Nephron progenitor cell (in vitro differentiated cells): ENCODE measurements around the gene LCNL1.
A peak's percentile ranks its signal among the peaks of the same experiment; 100 is the strongest.

ENCODE experiments used
- DNase-seq: peaks from one replicate; pipeline ENCODE4 v3.0.0; 2021
- H3K27ac Mint-ChIP-seq: 2 replicates; pipeline ENCODE4 v1.8.0; 2021; ENCODE audit warnings: mild to moderate bottlenecking, moderate library complexity, mixed read lengths
- H3K27me3 Mint-ChIP-seq: 2 replicates; pipeline ENCODE4 v1.8.0; 2021; ENCODE audit warnings: mild to moderate bottlenecking, low read depth, mixed read lengths; ENCODE audit not compliant: poor library complexity
- H3K36me3 Mint-ChIP-seq: 2 replicates; pipeline ENCODE4 v1.8.0; 2021; ENCODE audit warnings: low read depth, mixed read lengths
- H3K4me1 Mint-ChIP-seq: 2 replicates; pipeline ENCODE4 v1.8.0; 2021; ENCODE audit warnings: mixed read lengths
- H3K4me3 Mint-ChIP-seq: 2 replicates; pipeline ENCODE4 v1.8.0; 2021; ENCODE audit warnings: mild to moderate bottlenecking, moderate library complexity, mixed read lengths
- H3K9me3 Mint-ChIP-seq: 2 replicates; pipeline ENCODE4 v1.8.0; 2021; ENCODE audit warnings: mild to moderate bottlenecking, moderate library complexity, mixed read lengths
- CTCF ChIP-seq: fragments of 200-600 bp; sonication (generic); IDR thresholded peaks from 2 replicates; pipeline ENCODE4 v1.5.0; 2021; ENCODE audit warnings: antibody characterized with exemption

The LCNL1 gene

DNA sequence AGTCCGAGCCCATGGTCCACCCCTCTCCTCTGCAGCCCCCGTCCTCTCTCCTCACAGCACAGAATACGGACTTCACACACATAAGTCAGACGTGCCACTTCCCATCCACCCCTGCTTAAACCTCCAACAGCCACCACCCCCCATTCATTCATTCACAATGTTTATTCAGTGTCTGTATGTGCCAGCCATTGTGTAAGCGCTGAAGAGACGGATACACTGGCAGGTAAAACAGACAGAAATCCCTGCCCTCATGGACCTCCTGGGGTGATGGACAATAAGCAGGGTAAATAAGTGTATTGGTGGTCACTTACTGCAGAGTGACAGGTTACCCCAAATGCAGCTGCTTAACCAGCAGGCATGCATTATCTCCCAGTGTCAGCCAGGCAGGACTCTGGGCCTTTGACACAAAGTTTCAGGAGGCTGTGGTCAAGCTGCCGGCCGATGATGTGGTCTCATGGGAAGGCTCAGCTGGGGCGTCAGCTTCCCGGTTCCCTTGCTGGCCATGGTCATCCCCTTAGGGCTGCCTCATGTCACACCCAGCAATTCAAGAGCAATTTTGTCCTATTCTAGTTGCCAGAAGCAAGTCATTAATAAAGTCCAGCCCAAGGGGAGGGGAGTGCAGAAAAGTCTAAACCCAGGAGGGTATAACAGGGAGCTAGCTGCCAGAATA lies 7.6 kb downstream of the LCNL1 start:
- Mint-ChIP-seq H3K27me3 (peaks cover 32% of the 10 kb centered on the region), H3K4me1 (peaks cover 25% of the 10 kb centered on the region)
- no peak for DNase-seq

GRCh38 chr9:136991993-136992818 lies 9.4 kb downstream of the LCNL1 start, which contains the start of gene PAXX:
Gene PAXX (plus strand): TSS chr9:136992422. CDS start chr9:136992444, 22 bp downstream.
- no peaks in the 10 kb centered on the region for H3K36me3 Mint-ChIP-seq
- DNase-seq: peak; percentile 99
- H3K27ac Mint-ChIP-seq: no peak within 1 kb of the TSS
- H3K4me3 Mint-ChIP-seq: peak within 1 kb of the TSS; percentile 80
- peaks cover 18% of the 10 kb centered on the region for H3K9me3 Mint-ChIP-seq
- TF ChIP-seq CTCF: no peak
- peaks cover 25% of the 10 kb centered on the region for H3K4me1 Mint-ChIP-seq
- H3K27me3 Mint-ChIP-seq: peaks cover 28% of the 10 kb centered on the region

More for the DNA sequence above, 7.6 kb downstream of the LCNL1 start:
- Mint-ChIP-seq H3K36me3 (no peaks in the 10 kb centered on the region), H3K4me3 (peak overlapping the region; percentile 54), H3K27ac (no peak overlapping the region), H3K9me3 (peaks cover 18% of the 10 kb centered on the region)
- TF ChIP-seq CTCF: no peak

- H3K4me3 Mint-ChIP-seq: peak overlapping the region; percentile 80
- H3K9me3 Mint-ChIP-seq: peaks cover 18% of the 10 kb centered on the region
- H3K36me3 Mint-ChIP-seq: no peaks in the 10 kb centered on the region
- H3K27ac Mint-ChIP-seq: no peak overlapping the region
- no peak for DNase-seq
- TF ChIP-seq CTCF: no peak
- H3K27me3 Mint-ChIP-seq: peaks cover 27% of the 10 kb centered on the region
- H3K4me1 Mint-ChIP-seq: peaks cover 28% of the 10 kb centered on the region
Observed at GRCh38 chr9:136992819-136993369, 10.1 kb downstream of the LCNL1 start.

- H3K27me3 Mint-ChIP-seq: peaks cover 28% of the 10 kb centered on the region
- no peak for TF ChIP-seq CTCF
- H3K36me3 Mint-ChIP-seq: no peaks in the 10 kb centered on the region
- peaks cover 21% of the 10 kb centered on the region for H3K4me1 Mint-ChIP-seq
- DNase-seq: no peak
- no peak overlapping the region for H3K27ac Mint-ChIP-seq
- peaks cover 18% of the 10 kb centered on the region for H3K9me3 Mint-ChIP-seq
- no peak overlapping the region for H3K4me3 Mint-ChIP-seq
Observed at GRCh38 chr9:136994180-136994887, 11.5 kb downstream of the LCNL1 start.

- no peak for DNase-seq
- Mint-ChIP-seq H3K36me3 (no peaks in the 10 kb centered on the region), H3K4me1 (peaks cover 16% of the 10 kb centered on the region), H3K4me3 (no peak overlapping the region), H3K9me3 (peaks cover 18% of the 10 kb centered on the region), H3K27me3 (peaks cover 23% of the 10 kb centered on the region), H3K27ac (no peak overlapping the region)
- TF ChIP-seq CTCF: no peak
Observed at GRCh38 chr9:136994888-136995230, 12.1 kb downstream of the LCNL1 start.
